IMR-90 (cell line): ENCODE results near the gene TESK2. TPM values are rescaled to one million over a fixed set of nuclear protein-coding genes. Genes with fewer than 3 reads are reported as not detected.

Experiments used
- ATAC-seq: fragments of 200-7000 bp; cut with Tn5 transposase; 2 replicates; pipeline ENCODE4 v1.9.1; 2020; ENCODE audit warnings: low read depth, mild to moderate bottlenecking, moderate library complexity
- BruUV-seq: library from RNA; stranded (reverse); fragments of 400-500 nt; replicated peaks from 2 replicates; lab custom pipeline; 2021; lab: Mats Ljungman, UMichigan
- CTCF ChIA-PET: fragments of 300-600 bp; formaldehyde crosslinking; extraction: SDS; loops from one replicate; lab custom pipeline; 2021; ENCODE audit warnings: antibody characterized with exemption; lab: Yijun Ruan, JAX
- POLR2A ChIA-PET: fragments of 300-600 bp; sonication (Branson Sonifier 250); formaldehyde crosslinking; loops from one replicate; lab custom pipeline; 2022; ENCODE audit warnings: antibody characterized with exemption; ENCODE audit not compliant: unreplicated experiment; lab: Charles Lee
- DNase-seq: peaks from one replicate; pipeline ENCODE4 v3.0.0; 2013
- H2AFZ ChIP-seq: replicated peaks from 2 replicates; pipeline ENCODE3; 2013; ENCODE audit warnings: low read length, mild to moderate bottlenecking; ENCODE audit not compliant: poor library complexity
- H2AK5ac ChIP-seq: 2 replicates; pipeline ENCODE4 v1.6.1; 2013; ENCODE audit warnings: low read depth, low read length, inconsistent platforms
- H2AK9ac ChIP-seq: replicated peaks from 2 replicates; pipeline ENCODE3; 2013; ENCODE audit warnings: mild to moderate bottlenecking, low read depth, low read length, moderate library complexity; ENCODE audit not compliant: poor library complexity
- H2BK120ac ChIP-seq: 2 replicates; pipeline ENCODE4 v1.6.1; 2013; ENCODE audit warnings: low read depth, low read length, inconsistent platforms
- H2BK15ac ChIP-seq: 3 replicates; pipeline ENCODE4 v1.6.1; 2013; ENCODE audit warnings: low read depth, low read length, inconsistent platforms
- H2BK20ac ChIP-seq: 2 replicates; pipeline ENCODE4 v1.6.1; 2013; ENCODE audit warnings: low read depth, mild to moderate bottlenecking, inconsistent platforms, low read length, moderate library complexity
- H2BK5ac ChIP-seq: 2 replicates; pipeline ENCODE4 v1.6.1; 2013; ENCODE audit warnings: mild to moderate bottlenecking, low read depth, low read length, inconsistent platforms; ENCODE audit not compliant: poor library complexity, severe bottlenecking
- H3K14ac ChIP-seq: replicated peaks from 2 replicates; pipeline ENCODE4 v1.6.1; 2013; ENCODE audit warnings: low read depth, low read length, inconsistent platforms
- H3K18ac ChIP-seq: 2 replicates; pipeline ENCODE4 v1.6.1; 2013; ENCODE audit warnings: low read depth, low read length, control low read depth
- H3K23ac ChIP-seq: 2 replicates; pipeline ENCODE4 v1.6.1; 2013; ENCODE audit warnings: low read depth, low read length, inconsistent platforms
- H3K27ac ChIP-seq: 2 replicates; pipeline ENCODE4 v1.5.1; 2013; ENCODE audit warnings: mild to moderate bottlenecking, control low read depth, low read length; ENCODE audit not compliant: insufficient read depth
- H3K27me3 ChIP-seq: 2 replicates; pipeline ENCODE4 v1.6.1; 2013; ENCODE audit warnings: low read length; ENCODE audit not compliant: control insufficient read depth, insufficient read depth
- H3K36me3 ChIP-seq: 2 replicates; pipeline ENCODE4 v1.6.1; 2013; ENCODE audit warnings: low read length, mixed read lengths; ENCODE audit not compliant: control insufficient read depth, insufficient read depth
- H3K4ac ChIP-seq: 2 replicates; pipeline ENCODE4 v1.6.1; 2013; ENCODE audit warnings: low read depth, low read length, inconsistent platforms
- H3K4me1 ChIP-seq: 2 replicates; pipeline ENCODE4 v1.6.1; 2013; ENCODE audit warnings: low read length, mixed read lengths; ENCODE audit not compliant: control insufficient read depth, insufficient read depth
- H3K4me2 ChIP-seq: 2 replicates; pipeline ENCODE4 v1.6.1; 2013; ENCODE audit warnings: low read depth, mild to moderate bottlenecking, control low read depth, low read length, moderate library complexity
- H3K4me3 ChIP-seq: 2 replicates; pipeline ENCODE4 v1.5.1; 2013; ENCODE audit warnings: low read depth, mild to moderate bottlenecking, control low read depth, low read length, moderate library complexity; ENCODE audit not compliant: insufficient read depth
- H3K56ac ChIP-seq: 2 replicates; pipeline ENCODE4 v1.6.1; 2013; ENCODE audit warnings: low read length, inconsistent platforms; ENCODE audit not compliant: insufficient read depth; ENCODE audit errors: extremely low read depth
- H3K79me1 ChIP-seq, 2 experiments: 2 replicates each; pipeline ENCODE4 v1.6.1; 2013; ENCODE audit warnings: low read length in 2 of 2, inconsistent platforms in 1 of 2, low read depth in 1 of 2
- H3K9ac ChIP-seq: 2 replicates; pipeline ENCODE4 v1.6.1; 2013; ENCODE audit warnings: low read depth, low read length, control low read depth
- H3K9me1 ChIP-seq: 2 replicates; pipeline ENCODE4 v1.6.1; 2013; ENCODE audit warnings: low read length, inconsistent platforms; ENCODE audit not compliant: insufficient read depth
- H3K9me3 ChIP-seq: 2 replicates; pipeline ENCODE4 v1.6.1; 2013; ENCODE audit warnings: low read length; ENCODE audit not compliant: control insufficient read depth, insufficient read depth
- H4K20me1 ChIP-seq: 2 replicates; pipeline ENCODE4 v1.6.1; 2013; ENCODE audit warnings: low read length, inconsistent platforms; ENCODE audit not compliant: insufficient read depth
- H4K5ac ChIP-seq: 2 replicates; pipeline ENCODE4 v1.6.1; 2013; ENCODE audit warnings: mild to moderate bottlenecking, low read depth, low read length, control low read depth
- H4K8ac ChIP-seq, 2 experiments: 2 replicates each; pipeline ENCODE4 v1.6.1; 2013; ENCODE audit warnings: low read depth in 2 of 2, low read length in 2 of 2, control low read depth in 1 of 2, inconsistent platforms in 1 of 2
- H4K91ac ChIP-seq: 2 replicates; pipeline ENCODE4 v1.6.1; 2013; ENCODE audit warnings: low read depth, low read length, inconsistent platforms; ENCODE audit not compliant: insufficient read depth
- BHLHE40 ChIP-seq: fragments of 150-350 bp; IDR thresholded peaks from 2 replicates; pipeline ENCODE4 v1.6.1; 2016; ENCODE audit warnings: mild to moderate bottlenecking, low read depth, low read length
- CEBPB ChIP-seq: IDR thresholded peaks from 2 replicates; pipeline ENCODE4 v1.6.1; 2012; ENCODE audit warnings: low read depth, low read length, improper control_type of control experiment
- CHD1 ChIP-seq: IDR thresholded peaks from 2 replicates; pipeline ENCODE4 v1.6.1; 2012; ENCODE audit warnings: low read depth, low read length, improper control_type of control experiment
- CTCF ChIP-seq: conservative IDR thresholded peaks from 2 replicates; pipeline ENCODE4 v1.5.1; 2012; ENCODE audit warnings: mild to moderate bottlenecking, low read depth, low read length, improper control_type of control experiment
- ELK1 ChIP-seq: fragments of 150-350 bp; IDR thresholded peaks from 2 replicates; pipeline ENCODE4 v1.6.1; 2016; ENCODE audit warnings: low read depth, mild to moderate bottlenecking, low read length, moderate library complexity, borderline replicate concordance
- FOS ChIP-seq: fragments of 150-350 bp; IDR thresholded peaks from 2 replicates; pipeline ENCODE4 v1.6.1; 2016; ENCODE audit warnings: low read depth, low read length
- MAFK ChIP-seq: IDR thresholded peaks from 2 replicates; pipeline ENCODE4 v1.6.1; 2012; ENCODE audit warnings: low read depth, low read length, improper control_type of control experiment
- MAZ ChIP-seq: IDR thresholded peaks from 2 replicates; pipeline ENCODE4 v1.6.1; 2012; ENCODE audit warnings: low read depth, mild to moderate bottlenecking, low read length, improper control_type of control experiment, moderate library complexity, borderline replicate concordance
- MXI1 ChIP-seq: IDR thresholded peaks from 2 replicates; pipeline ENCODE4 v1.6.1; 2012; ENCODE audit warnings: low read depth, mild to moderate bottlenecking, low read length, moderate library complexity, borderline replicate concordance
- NFE2L2 ChIP-seq: fragments of 150-350 bp; IDR thresholded peaks from 2 replicates; pipeline ENCODE4 v1.6.1; 2016; ENCODE audit warnings: low read depth, mild to moderate bottlenecking, low read length
- POLR2A ChIP-seq: IDR thresholded peaks from 2 replicates; pipeline ENCODE4 v1.6.1; 2012; ENCODE audit warnings: mild to moderate bottlenecking, low read depth, low read length
- RAD21 ChIP-seq: IDR thresholded peaks from 2 replicates; pipeline ENCODE4 v1.6.1; 2012; ENCODE audit warnings: low read length, improper control_type of control experiment
- RCOR1 ChIP-seq: IDR thresholded peaks from 2 replicates; pipeline ENCODE4 v1.6.1; 2012; ENCODE audit warnings: mild to moderate bottlenecking, low read length, improper control_type of control experiment; ENCODE audit not compliant: insufficient replicate concordance
- RFX5 ChIP-seq: IDR thresholded peaks from 2 replicates; pipeline ENCODE4 v1.8.0; 2012; ENCODE audit warnings: low read depth, mild to moderate bottlenecking, low read length, moderate library complexity
- SMC3 ChIP-seq: fragments of 150-350 bp; IDR thresholded peaks from 2 replicates; pipeline ENCODE4 v1.6.1; 2016; ENCODE audit warnings: low read depth, mild to moderate bottlenecking, antibody characterized with exemption, low read length, moderate library complexity
- USF2 ChIP-seq: fragments of 150-350 bp; IDR thresholded peaks from 2 replicates; pipeline ENCODE4 v1.6.1; 2017; ENCODE audit warnings: mild to moderate bottlenecking, antibody characterized with exemption, low read length, low read depth
- WGBS, 2 experiments: methylation state at CpG; one replicate each; pipeline versions ENCODE4 v1.1.5 to v1.1.7; 2013; ENCODE audit warnings: missing lambda C conversion rate in 2 of 2; ENCODE audit not compliant: insufficient read length in 1 of 2; ENCODE audit errors: extremely low coverage in 2 of 2; 5-methylcytosine and 5-hydroxymethylcytosine counted together
- dilution Hi-C: fragments of 300-500 bp; cut with HindIII; formaldehyde crosslinking; loops from one replicate; pipeline ENCODE4 v1.14.3; 2018; ENCODE audit warnings: low sequenced_read_pairs; ENCODE audit not compliant: unreplicated experiment
- in situ Hi-C: fragments of 300-500 bp; cut with MboI; formaldehyde crosslinking; loops from 3 replicates; pipeline ENCODE4 v1.14.3; 2019; ENCODE audit warnings: low sequenced_read_pairs, inconsistent platforms, mixed read lengths
- intact Hi-C: fragments of 100-400 bp; cut with micrococcal nuclease; formaldehyde crosslinking; loops from 2 replicates; pipeline ENCODE4 v1.10.0; 2022
- polyA plus RNA-seq, 3 experiments: library from polyadenylated mRNA; depleted of rRNA; stranded (reverse); fragments of >200 nt; gene quantifications; 2 replicates each; pipeline ENCODE4 v1.2.3, GENCODE V29; 2012; ENCODE audit warnings: low replicate concordance in 1 of 3
- total RNA-seq: library from RNA; depleted of rRNA; stranded (reverse); fragments of >200 nt; gene quantifications from 2 replicates; pipeline ENCODE4 v1.2.3, GENCODE V29; 2012

Gene TESK2
- total and polyA plus RNA-seq, 2 of the 4 experiments (the other 2 are of a cell fraction): 0.90 to 1.3 TPM

GRCh38 chr1:45394342-45394741, 96.6 kb downstream of the TESK2 start:
- BruUV-seq: no TSS peak
- no peak overlapping the region for H2BK15ac ChIP-seq
- no peak overlapping the region for H3K27ac ChIP-seq
- H2AK5ac ChIP-seq: no peak overlapping the region
- no peaks in the 10 kb centered on the region for H3K27me3 ChIP-seq
- DNase-seq (no peak), ATAC-seq (no peak)
- no peak overlapping the region for H2AFZ ChIP-seq
- no peak overlapping the region for H4K91ac ChIP-seq
- no peaks in the 10 kb centered on the region for H3K79me1 ChIP-seq
- in situ Hi-C loops: no loop called here
- no peak overlapping the region for H3K4ac ChIP-seq
- no peak overlapping the region for H2BK20ac ChIP-seq
- no peak overlapping the region for H2BK5ac ChIP-seq
- no peak overlapping the region for H3K4me3 ChIP-seq
- no peaks in the 10 kb centered on the region for H3K9me3 ChIP-seq
- H3K56ac ChIP-seq: no peak overlapping the region
- intact Hi-C loops: no loop called here
- no peak overlapping the region for H3K9ac ChIP-seq
- H2BK120ac ChIP-seq: no peak overlapping the region
- no peaks in the 10 kb centered on the region; the same call in 1 of the 2 replicates for H3K4me1 ChIP-seq
- WGBS, 2 experiments: 100% methylated on average over 1 of the region's 3 CpGs; no CpG with 5 or more reads in 1 of the 2 experiments
- H3K14ac ChIP-seq: peak overlapping the region; percentile 57; the same call in 1 of the 2 replicates
- CTCF ChIA-PET: interaction anchor here (0.6 to 0.9 kb wide), 2 partner anchors 10 to 98 kb away, joined by 3 read pairs; no protein-coding TSS in a partner anchor
- H3K4me2 ChIP-seq: no peak overlapping the region
- dilution Hi-C loops: no loop called here
- TF ChIP-seq SMC3 (no peak), CEBPB (no peak), FOS (no peak), RCOR1 (no peak), RAD21 (no peak), USF2 (no peak), MAZ (no peak), POLR2A (no peak), ELK1 (no peak), BHLHE40 (no peak), NFE2L2 (no peak), MXI1 (no peak), CHD1 (no peak), MAFK (no peak), CTCF (no peak), RFX5 (no peak)
- POLR2A ChIA-PET: no interaction called here
- no peak overlapping the region for H3K18ac ChIP-seq
- no peaks in the 10 kb centered on the region for H4K20me1 ChIP-seq
- no peak overlapping the region for H4K5ac ChIP-seq
- H2AK9ac ChIP-seq: no peak overlapping the region
- no peaks in the 10 kb centered on the region for H3K36me3 ChIP-seq
- no peak overlapping the region for H3K23ac ChIP-seq
- no peaks in the 10 kb centered on the region for H3K9me1 ChIP-seq
- H4K8ac ChIP-seq: no peak overlapping the region
